Testis (tissue), 2 donors: ENCODE data around the gene RASAL1.

ENCODE experiments used
- POLR2A ChIP-seq: fragments of 450-650 bp; IDR thresholded peaks from one replicate; pipeline ENCODE4 v1.6.1; 2017; ENCODE audit warnings: antibody characterized with exemption, mild to moderate bottlenecking, moderate library complexity
- TF ChIP-seq, protein P1 (sequence below), 3 experiments: fragments of 450-650 bp in 2 of 3; fragments of 200-600 bp in 1 of 3; sonication (generic) in 1 of 3; IDR thresholded peaks; one replicate each; pipeline ENCODE4 v1.5.1; 2016 to 2019; ENCODE audit warnings: antibody characterized with exemption in 3 of 3, mild to moderate bottlenecking in 2 of 3, moderate library complexity in 1 of 3

- TF ChIP-seq, protein P1, sequence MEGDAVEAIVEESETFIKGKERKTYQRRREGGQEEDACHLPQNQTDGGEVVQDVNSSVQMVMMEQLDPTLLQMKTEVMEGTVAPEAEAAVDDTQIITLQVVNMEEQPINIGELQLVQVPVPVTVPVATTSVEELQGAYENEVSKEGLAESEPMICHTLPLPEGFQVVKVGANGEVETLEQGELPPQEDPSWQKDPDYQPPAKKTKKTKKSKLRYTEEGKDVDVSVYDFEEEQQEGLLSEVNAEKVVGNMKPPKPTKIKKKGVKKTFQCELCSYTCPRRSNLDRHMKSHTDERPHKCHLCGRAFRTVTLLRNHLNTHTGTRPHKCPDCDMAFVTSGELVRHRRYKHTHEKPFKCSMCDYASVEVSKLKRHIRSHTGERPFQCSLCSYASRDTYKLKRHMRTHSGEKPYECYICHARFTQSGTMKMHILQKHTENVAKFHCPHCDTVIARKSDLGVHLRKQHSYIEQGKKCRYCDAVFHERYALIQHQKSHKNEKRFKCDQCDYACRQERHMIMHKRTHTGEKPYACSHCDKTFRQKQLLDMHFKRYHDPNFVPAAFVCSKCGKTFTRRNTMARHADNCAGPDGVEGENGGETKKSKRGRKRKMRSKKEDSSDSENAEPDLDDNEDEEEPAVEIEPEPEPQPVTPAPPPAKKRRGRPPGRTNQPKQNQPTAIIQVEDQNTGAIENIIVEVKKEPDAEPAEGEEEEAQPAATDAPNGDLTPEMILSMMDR (IDR thresholded peaks at IDR 0.05), result peak; percentile 31 to 63 (median 40)
- TF ChIP-seq POLR2A, result no peak
Observed at GRCh38 chr12:113135178-113136127, at the start of gene RASAL1.
